ENCODE measurements around the gene UPP2. TPM values are rescaled to one million over a fixed set of nuclear protein-coding genes. Genes with fewer than 3 reads are reported as not detected.

The UPP2 gene
- total RNA-seq, 2 experiments from 2014 or later, result not detected

DNA sequence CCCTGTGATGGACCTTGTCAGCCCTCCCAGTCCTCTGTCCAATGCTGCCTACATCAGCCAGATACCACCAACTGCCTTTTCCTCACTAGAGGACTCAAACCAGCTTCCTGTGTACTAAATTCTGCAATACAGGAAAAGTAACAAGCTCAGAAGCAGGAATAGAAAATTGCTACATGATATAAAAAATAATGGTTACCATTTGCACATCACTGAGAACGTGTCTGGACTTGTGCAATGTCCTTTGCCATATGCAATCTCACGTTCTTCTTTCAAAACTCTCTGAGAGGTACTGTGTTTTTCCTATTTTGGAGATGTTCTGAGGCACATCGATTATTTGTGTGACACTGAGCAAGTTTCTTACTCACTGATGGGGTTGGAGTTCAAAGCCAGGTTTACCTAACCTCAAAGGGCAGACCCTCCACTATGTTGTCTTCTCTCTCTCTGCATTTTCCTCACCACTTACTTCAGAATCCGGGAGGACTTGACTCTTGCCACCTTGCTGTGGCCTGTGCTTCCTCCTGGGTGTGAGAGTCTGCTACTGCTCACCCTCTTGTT lies 12.1 kb downstream of the UPP2 start:
- no peaks in the 10 kb centered on the region for H3K36me3 Mint-ChIP-seq (ENCODE audit: low read depth)
- DNase-seq (no peak), ATAC-seq (no peak)
- peaks cover 5% of the 10 kb centered on the region for H3K27me3 Mint-ChIP-seq
- H3K4me1 Mint-ChIP-seq, result no peaks in the 10 kb centered on the region
- no peak overlapping the region for H3K27ac Mint-ChIP-seq
- no peaks in the 10 kb centered on the region for H3K9me3 Mint-ChIP-seq (ENCODE audit: low read depth)
- ChIA-PET POLR2A (no interaction called here), CTCF (interaction anchor here (0.9 kb wide), 1 partner anchor 10 kb away, joined by 3 read pairs; no protein-coding TSS in a partner anchor)
- intact Hi-C loops (cut with DNase I, micrococcal nuclease), result no loop called here
- H3K4me3 Mint-ChIP-seq, result no peak overlapping the region

GRCh38 chr2:158114516-158114915 lies 12.8 kb downstream of the UPP2 start:
- Mint-ChIP-seq H3K27me3 (peaks cover 5% of the 10 kb centered on the region), H3K9me3 (ENCODE audit: low read depth) (no peaks in the 10 kb centered on the region), H3K4me3 (no peak overlapping the region), H3K36me3 (ENCODE audit: low read depth) (no peaks in the 10 kb centered on the region), H3K27ac (no peak overlapping the region), H3K4me1 (no peaks in the 10 kb centered on the region)
- DNase-seq, result no peak
- ATAC-seq, result no peak
- CTCF ChIA-PET, result no interaction called here
- intact Hi-C loops (cut with DNase I, micrococcal nuclease), result no loop called here
- POLR2A ChIA-PET, result interaction anchor here (0.7 kb wide), 1 partner anchor 237 kb away, joined by 3 read pairs; no protein-coding TSS in a partner anchor

DNA sequence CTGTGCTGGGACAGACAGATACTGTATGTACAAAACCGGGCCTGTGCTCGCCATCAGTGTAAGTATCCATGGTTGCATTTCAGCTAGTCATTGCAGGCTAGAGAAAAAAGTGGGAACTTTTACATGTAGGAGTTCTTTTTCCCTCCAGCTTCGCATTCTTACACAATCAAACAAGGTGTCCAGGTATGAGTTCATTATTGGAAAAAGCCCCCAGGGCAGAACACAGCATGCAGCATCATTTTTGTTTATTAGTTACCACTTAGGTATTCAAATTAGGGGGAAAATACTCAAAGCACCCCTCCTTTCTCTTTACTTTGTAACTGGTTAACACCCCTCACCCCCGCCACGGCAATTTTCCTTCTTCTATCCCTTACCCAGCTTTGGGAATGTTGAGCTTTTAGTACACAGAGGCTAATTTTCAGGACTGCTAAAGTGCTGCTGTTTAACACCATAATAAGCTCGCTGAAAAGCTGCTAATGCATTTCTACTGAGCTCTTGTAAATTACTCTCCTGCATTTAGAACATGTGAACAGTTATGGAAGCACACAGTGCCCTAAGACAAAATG lies 13.6 kb downstream of the UPP2 start:
- DNase-seq (no peak), ATAC-seq (no peak)
- peaks cover 2% of the 10 kb centered on the region for H3K27me3 Mint-ChIP-seq
- intact Hi-C loops (cut with DNase I, micrococcal nuclease), result no loop called here
- H3K4me3 Mint-ChIP-seq, result no peak overlapping the region
- H3K4me1 Mint-ChIP-seq, result no peaks in the 10 kb centered on the region
- H3K27ac Mint-ChIP-seq, result no peak overlapping the region
- no peaks in the 10 kb centered on the region for H3K9me3 Mint-ChIP-seq (ENCODE audit: low read depth)
- H3K36me3 Mint-ChIP-seq (ENCODE audit: low read depth), result no peaks in the 10 kb centered on the region
- ChIA-PET POLR2A (interaction anchor here (0.6 to 0.7 kb wide), 2 partner anchors 56 to 238 kb away, joined by 3 to 5 read pairs; no protein-coding TSS in a partner anchor), CTCF (no interaction called here)

DNA sequence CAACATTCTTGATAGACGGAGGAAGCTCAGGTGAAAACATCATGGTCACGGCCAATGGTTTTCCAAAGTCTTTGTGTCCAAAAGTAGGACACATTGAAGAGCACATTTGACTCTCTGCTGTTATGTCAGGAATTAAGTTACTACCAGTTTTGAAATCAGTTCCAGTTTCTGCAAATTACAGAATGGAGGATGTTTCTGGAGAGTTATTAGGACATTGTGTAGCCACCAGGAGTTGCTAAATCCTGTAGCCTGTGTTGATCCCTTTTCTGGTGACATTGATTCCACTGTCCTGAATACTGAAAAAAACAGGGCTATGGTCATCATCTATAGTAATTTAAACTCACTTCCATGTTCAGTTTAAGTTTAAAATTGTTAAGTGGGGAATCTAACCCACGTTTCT lies 15.3 kb downstream of the UPP2 start:
- H3K9me3 Mint-ChIP-seq (ENCODE audit: low read depth), result no peaks in the 10 kb centered on the region
- peaks cover 2% of the 10 kb centered on the region for H3K27me3 Mint-ChIP-seq
- POLR2A ChIA-PET, result no interaction called here

GRCh38 chr2:158120102-158120501 lies 18.4 kb downstream of the UPP2 start:
- Mint-ChIP-seq H3K9me3 (ENCODE audit: low read depth) (no peaks in the 10 kb centered on the region), H3K27me3 (peaks cover 3% of the 10 kb centered on the region), H3K4me1 (no peaks in the 10 kb centered on the region), H3K36me3 (ENCODE audit: low read depth) (no peaks in the 10 kb centered on the region), H3K4me3 (no peak overlapping the region), H3K27ac (no peak overlapping the region)
- DNase-seq (no peak), ATAC-seq (no peak)
- intact Hi-C loops (cut with DNase I, micrococcal nuclease), result no loop called here
- CTCF ChIA-PET, result interaction anchor here (1.2 to 1.4 kb wide), 2 partner anchors 21 to 95 kb away, joined by 3 to 5 read pairs; no protein-coding TSS in a partner anchor
- POLR2A ChIA-PET, result no interaction called here

More for the DNA sequence above, 15.3 kb downstream of the UPP2 start:
- no peaks in the 10 kb centered on the region for H3K36me3 Mint-ChIP-seq (ENCODE audit: low read depth)
- no peak overlapping the region for H3K27ac Mint-ChIP-seq
- CTCF ChIA-PET, result no interaction called here
- ATAC-seq, result no peak
- no peaks in the 10 kb centered on the region for H3K4me1 Mint-ChIP-seq
- H3K4me3 Mint-ChIP-seq, result no peak overlapping the region
- DNase-seq, result no peak
- intact Hi-C loops (cut with DNase I, micrococcal nuclease), result no loop called here

- H3K36me3 Mint-ChIP-seq (ENCODE audit: low read depth), result no peaks in the 10 kb centered on the region
- ChIA-PET POLR2A (no interaction called here), CTCF (interaction anchor here (1.2 to 1.4 kb wide), 2 partner anchors 20 to 96 kb away, joined by 3 to 5 read pairs; no protein-coding TSS in a partner anchor)
- no peaks in the 10 kb centered on the region for H3K4me1 Mint-ChIP-seq
- DNase-seq (no peak), ATAC-seq (no peak)
- no peak overlapping the region for H3K27ac Mint-ChIP-seq
- intact Hi-C loops (cut with DNase I, micrococcal nuclease), result no loop called here
- peaks cover 3% of the 10 kb centered on the region for H3K27me3 Mint-ChIP-seq
- H3K4me3 Mint-ChIP-seq, result no peak overlapping the region
- no peaks in the 10 kb centered on the region for H3K9me3 Mint-ChIP-seq (ENCODE audit: low read depth)
Measured at GRCh38 chr2:158120664-158121641, 19.3 kb downstream of the UPP2 start.

DNA sequence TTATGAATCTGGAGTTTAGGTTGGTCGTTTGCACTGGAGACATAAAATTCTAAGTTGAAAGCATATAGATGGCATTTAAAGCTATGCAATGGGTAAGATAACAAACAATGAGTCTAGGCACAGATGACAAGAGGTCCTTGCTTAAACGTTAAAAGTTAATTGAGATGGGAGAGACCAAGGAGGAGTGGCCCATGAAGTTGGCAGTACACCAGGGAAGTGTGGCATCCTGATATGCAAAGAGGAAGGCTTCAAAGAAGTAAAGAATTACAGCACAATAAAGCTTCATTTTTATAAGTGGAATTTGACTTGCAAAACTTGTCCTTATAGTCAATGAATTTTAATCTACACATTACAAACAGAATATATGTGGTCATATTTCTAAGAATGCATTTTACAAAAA lies 23.2 kb downstream of the UPP2 start:
- peaks cover 3% of the 10 kb centered on the region for H3K27me3 Mint-ChIP-seq
- H3K9me3 Mint-ChIP-seq (ENCODE audit: low read depth), result no peaks in the 10 kb centered on the region
- intact Hi-C loops (cut with DNase I, micrococcal nuclease), result no loop called here
- no peak overlapping the region for H3K4me3 Mint-ChIP-seq
- ChIA-PET POLR2A (no interaction called here), CTCF (no interaction called here)
- no peak for DNase-seq
- no peaks in the 10 kb centered on the region for H3K36me3 Mint-ChIP-seq (ENCODE audit: low read depth)
- no peak overlapping the region for H3K27ac Mint-ChIP-seq
- no peaks in the 10 kb centered on the region for H3K4me1 Mint-ChIP-seq
- ATAC-seq, result no peak

DNA sequence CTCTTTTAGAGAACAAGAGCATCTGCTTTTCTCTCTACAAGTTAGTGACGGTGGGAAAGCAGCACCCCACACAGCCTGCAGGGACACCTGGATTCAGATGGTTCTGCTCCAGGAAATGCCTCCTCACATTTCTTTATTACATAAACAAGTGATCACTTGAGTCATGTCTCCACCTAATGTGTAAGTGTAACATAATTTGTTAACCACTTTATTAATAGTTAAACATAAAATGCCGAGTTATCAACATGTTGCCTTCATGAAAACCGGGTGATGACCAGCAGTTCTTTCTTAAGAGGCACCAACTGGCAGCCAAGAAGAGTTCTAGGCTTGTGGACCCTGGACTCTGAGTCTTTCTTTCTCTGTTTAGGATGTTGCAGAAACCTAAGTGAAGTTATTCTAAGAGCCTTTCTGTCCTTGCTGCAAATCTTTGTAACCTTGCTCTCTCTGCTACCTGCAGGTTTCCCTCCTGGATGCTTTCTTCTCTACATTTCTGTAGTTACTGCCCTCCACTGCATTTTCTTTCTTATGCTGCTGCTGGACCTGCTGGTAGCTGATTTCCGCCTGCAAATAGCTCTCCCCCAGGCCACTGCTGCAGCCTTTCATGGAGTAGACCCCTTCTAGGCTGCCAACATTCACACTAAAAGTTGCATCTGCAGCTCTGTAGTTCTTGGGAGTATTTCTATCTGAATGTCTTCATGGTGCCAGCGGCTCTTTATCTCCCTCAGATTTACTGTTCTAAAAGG lies 24.3 kb downstream of the UPP2 start:
- no peak for DNase-seq
- ChIA-PET POLR2A (no interaction called here), CTCF (no interaction called here)
- no peaks in the 10 kb centered on the region for H3K36me3 Mint-ChIP-seq (ENCODE audit: low read depth)
- H3K27ac Mint-ChIP-seq, result no peak overlapping the region
- H3K9me3 Mint-ChIP-seq (ENCODE audit: low read depth), result no peaks in the 10 kb centered on the region
- no peak for ATAC-seq
- peaks cover 3% of the 10 kb centered on the region for H3K27me3 Mint-ChIP-seq
- intact Hi-C loops (cut with DNase I, micrococcal nuclease), result no loop called here
- H3K4me3 Mint-ChIP-seq, result no peak overlapping the region
- no peaks in the 10 kb centered on the region for H3K4me1 Mint-ChIP-seq

- intact Hi-C loops (cut with DNase I, micrococcal nuclease), result no loop called here
Measured at GRCh38 chr2:158127380-158127804, 25.7 kb downstream of the UPP2 start.

GRCh38 chr2:158128168-158128973 lies 26.7 kb downstream of the UPP2 start:
- no peak for DNase-seq
- Mint-ChIP-seq H3K36me3 (ENCODE audit: low read depth) (no peaks in the 10 kb centered on the region), H3K27me3 (peaks cover 6% of the 10 kb centered on the region), H3K9me3 (ENCODE audit: low read depth) (no peaks in the 10 kb centered on the region), H3K4me3 (no peak overlapping the region), H3K27ac (no peak overlapping the region), H3K4me1 (no peaks in the 10 kb centered on the region)
- POLR2A ChIA-PET, result no interaction called here
- intact Hi-C loops (cut with DNase I, micrococcal nuclease), result no loop called here
- CTCF ChIA-PET, result interaction anchor here (1.1 kb wide), 1 partner anchor 10 kb away, joined by 3 read pairs; no protein-coding TSS in a partner anchor
- ATAC-seq, result no peak

More at GRCh38 chr2:158127380-158127804, 25.7 kb downstream of the UPP2 start:
- H3K4me3 Mint-ChIP-seq, result no peak overlapping the region
- no peak overlapping the region for H3K27ac Mint-ChIP-seq
- ATAC-seq (no peak), DNase-seq (no peak)
- H3K4me1 Mint-ChIP-seq, result no peaks in the 10 kb centered on the region
- ChIA-PET CTCF (no interaction called here), POLR2A (no interaction called here)
- peaks cover 6% of the 10 kb centered on the region for H3K27me3 Mint-ChIP-seq
- H3K36me3 Mint-ChIP-seq (ENCODE audit: low read depth), result no peaks in the 10 kb centered on the region
- H3K9me3 Mint-ChIP-seq (ENCODE audit: low read depth), result no peaks in the 10 kb centered on the region

- Mint-ChIP-seq H3K36me3 (ENCODE audit: low read depth) (no peaks in the 10 kb centered on the region), H3K9me3 (ENCODE audit: low read depth) (no peaks in the 10 kb centered on the region), H3K27ac (no peak overlapping the region), H3K4me1 (no peaks in the 10 kb centered on the region), H3K4me3 (no peak overlapping the region), H3K27me3 (peaks cover 6% of the 10 kb centered on the region)
- DNase-seq, result no peak
- intact Hi-C loops (cut with DNase I, micrococcal nuclease), result no loop called here
- ATAC-seq, result no peak
- POLR2A ChIA-PET, result no interaction called here
- CTCF ChIA-PET, result interaction anchor here (1.1 kb wide), 1 partner anchor 9 kb away, joined by 3 read pairs; no protein-coding TSS in a partner anchor
Measured at GRCh38 chr2:158129037-158129436, 27.4 kb downstream of the UPP2 start.
